Naive thymus-derived CD4-positive, alpha-beta T cell (primary cell): ENCODE data around the gene GARNL3. TPM values are rescaled to one million over a fixed set of nuclear protein-coding genes. Genes with fewer than 3 reads are reported as not detected.

Experiments used
- ATAC-seq: fragments of 150-1000 bp; cut with Tn5 transposase; 2 replicates; pipeline ENCODE4 v1.10.0; 2021; ENCODE audit warnings: mild to moderate bottlenecking, moderate library complexity
- CTCF ChIA-PET: fragments of 350-600 bp; sonication (Branson Sonifier 250); formaldehyde crosslinking; loops from one replicate; lab custom pipeline; 2021; ENCODE audit warnings: antibody characterized with exemption; lab: Charles Lee
- POLR2A ChIA-PET: fragments of 350-600 bp; sonication (Branson Sonifier 250); formaldehyde crosslinking; loops from one replicate; lab custom pipeline; 2021; ENCODE audit warnings: antibody characterized with exemption, inconsistent platforms; lab: Charles Lee
- DNase-seq, 9 donors: peaks; one replicate each; pipeline versions ENCODE4 v3.0.0 to v3.0.0-alpha.2; 2020 to 2022; ENCODE audit warnings: mixed read lengths in 1 of 9
- H3K27ac ChIP-seq: one replicate; pipeline ENCODE4 v1.7.0; 2013; ENCODE audit warnings: mild to moderate bottlenecking, low read depth, low read length, moderate library complexity
- H3K27me3 ChIP-seq, 2 donors: one replicate each; pipeline ENCODE4 v1.7.0; 2013; ENCODE audit warnings: low read length in 2 of 2, mild to moderate bottlenecking in 2 of 2, moderate library complexity in 2 of 2; ENCODE audit not compliant: control insufficient read depth in 2 of 2, insufficient read depth in 2 of 2
- H3K36me3 ChIP-seq, 3 experiments: 1 replicate in 2 of 3; 2 replicates in 1 of 3; pipeline ENCODE4 v1.7.0; 2013; ENCODE audit warnings: low read length in 3 of 3, mild to moderate bottlenecking in 3 of 3, moderate library complexity in 1 of 3; ENCODE audit not compliant: insufficient read depth in 3 of 3, control insufficient read depth in 2 of 3
- H3K4me1 ChIP-seq, 2 donors: one replicate each; pipeline ENCODE4 v1.7.0; 2013; ENCODE audit warnings: low read length in 2 of 2, mild to moderate bottlenecking in 2 of 2, moderate library complexity in 1 of 2; ENCODE audit not compliant: control insufficient read depth in 2 of 2, insufficient read depth in 2 of 2
- H3K4me3 ChIP-seq: 2 replicates; pipeline ENCODE4 v1.7.0; 2013; ENCODE audit warnings: mild to moderate bottlenecking, low read length
- H3K9me3 ChIP-seq, 3 experiments: 1 replicate in 2 of 3; 2 replicates in 1 of 3; pipeline ENCODE4 v1.7.0; 2013; ENCODE audit warnings: low read length in 3 of 3; ENCODE audit not compliant: control insufficient read depth in 2 of 3
- H3K27ac Mint-ChIP-seq, 9 donors: one replicate each; pipeline ENCODE4 v1.8.0; 2020 to 2022; ENCODE audit warnings: mixed read lengths in 9 of 9, mild to moderate bottlenecking in 8 of 9, moderate library complexity in 5 of 9, inconsistent platforms in 2 of 9
- H3K27me3 Mint-ChIP-seq, 5 donors: one replicate each; pipeline ENCODE4 v1.8.0; 2021 to 2022; ENCODE audit warnings: mixed read lengths in 5 of 5, mild to moderate bottlenecking in 1 of 5
- H3K36me3 Mint-ChIP-seq, 5 donors: one replicate each; pipeline ENCODE4 v1.8.0; 2020 to 2022; ENCODE audit warnings: mixed read lengths in 5 of 5, mild to moderate bottlenecking in 3 of 5, inconsistent platforms in 1 of 5
- H3K4me1 Mint-ChIP-seq, 7 donors: one replicate each; pipeline ENCODE4 v1.8.0; 2020 to 2022; ENCODE audit warnings: mixed read lengths in 7 of 7, mild to moderate bottlenecking in 3 of 7, inconsistent platforms in 1 of 7
- H3K4me3 Mint-ChIP-seq, 10 donors: one replicate each; pipeline ENCODE4 v1.8.0; 2020 to 2022; ENCODE audit warnings: mild to moderate bottlenecking in 10 of 10, mixed read lengths in 10 of 10, moderate library complexity in 6 of 10, inconsistent platforms in 2 of 10
- H3K9me3 Mint-ChIP-seq, 11 donors: one replicate each; pipeline ENCODE4 v1.8.0; 2020 to 2022; ENCODE audit warnings: mixed read lengths in 11 of 11, mild to moderate bottlenecking in 4 of 11, inconsistent platforms in 1 of 11, moderate library complexity in 1 of 11
- intact Hi-C, 2 donors: fragments of 100-400 bp; cut with micrococcal nuclease; formaldehyde crosslinking; loops; one replicate each; pipeline ENCODE4 v1.15.1; 2023
- polyA plus RNA-seq, 2 donors: library from polyadenylated mRNA; unstranded; fragments of 300-500 nt; fragmentation: Illumina TruSeq; gene quantifications; one replicate each; pipeline ENCODE4 v1.2.3, GENCODE V29; 2021
- total RNA-seq, 6 experiments: library from RNA in 5 of 6; stranded (reverse) in 5 of 6; gene quantifications; 1 replicate in 5 of 6; 2 replicates in 1 of 6; pipeline ENCODE4 v1.2.3 and lab custom pipeline; 2021 to 2026

Gene GARNL3
- total and polyA plus RNA-seq, 7 experiments from 2014 or later = 0.85 to 4.1 (median 2.6) TPM; not detected in 1

- intact Hi-C loops = no loop called here
- H3K36me3 Mint-ChIP-seq = peaks cover 0 to 8% (median 0%) of the 10 kb centered on the region in 5 donors
- H3K27ac Mint-ChIP-seq = no peak overlapping the region
- no peaks in the 10 kb centered on the region for H3K36me3 ChIP-seq
- no peak overlapping the region for H3K27ac ChIP-seq
- no peaks in the 10 kb centered on the region for H3K9me3 Mint-ChIP-seq
- H3K9me3 ChIP-seq = no peaks in the 10 kb centered on the region
- CTCF ChIA-PET = no interaction called here
- H3K4me1 ChIP-seq = no peaks in the 10 kb centered on the region
- no peaks in the 10 kb centered on the region for H3K4me1 Mint-ChIP-seq
- DNase-seq = no peak
- no peak for ATAC-seq
- H3K27me3 ChIP-seq = no peaks in the 10 kb centered on the region
- no peak overlapping the region for H3K4me3 ChIP-seq
- POLR2A ChIA-PET = no interaction called here
- no peak overlapping the region for H3K4me3 Mint-ChIP-seq
- H3K27me3 Mint-ChIP-seq = peaks cover 0 to 50% (median 15%) of the 10 kb centered on the region in 5 donors
Observed at GRCh38 chr9:127318651-127319167, 54.1 kb downstream of the GARNL3 start.

- no peak for DNase-seq
- Mint-ChIP-seq H3K36me3 (peaks cover 0 to 5% (median 0%) of the 10 kb centered on the region in 5 donors), H3K27me3 (peaks cover under 1 to 51% (median 14%) of the 10 kb centered on the region in 5 donors), H3K4me3 (no peak overlapping the region), H3K9me3 (no peaks in the 10 kb centered on the region), H3K4me1 (no peaks in the 10 kb centered on the region), H3K27ac (no peak overlapping the region)
- H3K27ac ChIP-seq = no peak overlapping the region
- ChIA-PET CTCF (no interaction called here), POLR2A (no interaction called here)
- H3K36me3 ChIP-seq = no peaks in the 10 kb centered on the region
- ATAC-seq = no peak
- no peaks in the 10 kb centered on the region for H3K9me3 ChIP-seq
- no peak overlapping the region for H3K4me3 ChIP-seq
- intact Hi-C loops = no loop called here
- no peaks in the 10 kb centered on the region for H3K27me3 ChIP-seq
- H3K4me1 ChIP-seq = no peaks in the 10 kb centered on the region
Observed at GRCh38 chr9:127319366-127320114, 55.0 kb downstream of the GARNL3 start.

- ChIA-PET POLR2A (interaction anchor here (0.6 kb wide), 1 partner anchor 65 kb away, joined by 4 read pairs; no protein-coding TSS in a partner anchor), CTCF (no interaction called here)
- DNase-seq (no peak), ATAC-seq (no peak)
- H3K4me1 Mint-ChIP-seq = no peaks in the 10 kb centered on the region
- Histone ChIP-seq H3K36me3 (no peaks in the 10 kb centered on the region), H3K27me3 (no peaks in the 10 kb centered on the region), H3K4me1 (no peaks in the 10 kb centered on the region), H3K27ac (no peak overlapping the region), H3K4me3 (no peak overlapping the region), H3K9me3 (no peaks in the 10 kb centered on the region)
- no peak overlapping the region for H3K27ac Mint-ChIP-seq
- peaks cover 0 to 7% (median 0%) of the 10 kb centered on the region in 5 donors for H3K36me3 Mint-ChIP-seq
- no peaks in the 10 kb centered on the region for H3K9me3 Mint-ChIP-seq
- H3K4me3 Mint-ChIP-seq = no peak overlapping the region
- peaks cover 6 to 53% (median 13%) of the 10 kb centered on the region in 5 donors for H3K27me3 Mint-ChIP-seq
- intact Hi-C loops = no loop called here
Observed at GRCh38 chr9:127320115-127320378, 55.5 kb downstream of the GARNL3 start.

GRCh38 chr9:127323393-127323792 is 58.8 kb downstream of the GARNL3 start:
- Histone ChIP-seq H3K4me3 (no peak overlapping the region), H3K36me3 (no peaks in the 10 kb centered on the region), H3K4me1 (no peaks in the 10 kb centered on the region), H3K27me3 (no peaks in the 10 kb centered on the region), H3K9me3 (no peaks in the 10 kb centered on the region), H3K27ac (no peak overlapping the region)
- Mint-ChIP-seq H3K27me3 (peaks cover 15 to 49% (median 23%) of the 10 kb centered on the region in 5 donors), H3K9me3 (no peaks in the 10 kb centered on the region), H3K27ac (no peak overlapping the region), H3K36me3 (peaks cover 0 to 11% (median 0%) of the 10 kb centered on the region in 5 donors), H3K4me3 (no peak overlapping the region), H3K4me1 (no peaks in the 10 kb centered on the region)
- no peak for ATAC-seq
- ChIA-PET CTCF (no interaction called here), POLR2A (no interaction called here)
- DNase-seq = no peak
- intact Hi-C loops = no loop called here

- POLR2A ChIA-PET = no interaction called here
- CTCF ChIA-PET = no interaction called here
- Histone ChIP-seq H3K27ac (no peak overlapping the region), H3K9me3 (no peaks in the 10 kb centered on the region), H3K27me3 (no peaks in the 10 kb centered on the region), H3K4me1 (no peaks in the 10 kb centered on the region), H3K36me3 (no peaks in the 10 kb centered on the region), H3K4me3 (no peak overlapping the region)
- Mint-ChIP-seq H3K4me3 (no peak overlapping the region), H3K36me3 (peaks cover 0 to 12% (median 0%) of the 10 kb centered on the region in 5 donors), H3K27me3 (peaks cover 19 to 54% (median 24%) of the 10 kb centered on the region in 5 donors), H3K27ac (no peak overlapping the region), H3K9me3 (no peaks in the 10 kb centered on the region), H3K4me1 (no peaks in the 10 kb centered on the region)
- ATAC-seq = no peak
- intact Hi-C loops = no loop called here
- DNase-seq = no peak
Observed at GRCh38 chr9:127330501-127330900, 65.9 kb downstream of the GARNL3 start.

GRCh38 chr9:127333221-127334064 is 68.9 kb downstream of the GARNL3 start:
- H3K4me1 Mint-ChIP-seq = no peaks in the 10 kb centered on the region

More at GRCh38 chr9:127333221-127334064, 68.9 kb downstream of the GARNL3 start:
- Histone ChIP-seq H3K4me1 (no peaks in the 10 kb centered on the region), H3K27me3 (no peaks in the 10 kb centered on the region), H3K36me3 (no peaks in the 10 kb centered on the region), H3K27ac (no peak overlapping the region), H3K9me3 (no peaks in the 10 kb centered on the region), H3K4me3 (no peak overlapping the region)
- Mint-ChIP-seq H3K4me3 (no peak overlapping the region), H3K27ac (no peak overlapping the region), H3K36me3 (peaks cover 0 to 6% (median 3%) of the 10 kb centered on the region in 5 donors), H3K27me3 (peaks cover 5 to 39% (median 19%) of the 10 kb centered on the region in 5 donors), H3K9me3 (no peaks in the 10 kb centered on the region)
- ChIA-PET POLR2A (no interaction called here), CTCF (no interaction called here)
- no peak for DNase-seq
- intact Hi-C loops = no loop called here
- no peak for ATAC-seq
